SK-N-SH treated with all-trans-retinoic acid at 6 μM for 48 hours (cell line): Measurements from ENCODE around the gene STPG3.
A peak's percentile ranks its signal among the peaks of the same experiment; 100 is the strongest.

Source experiments
- ATAC-seq: fragments of 200-7000 bp; cut with Tn5 transposase; 3 replicates; pipeline ENCODE4 v1.9.1; 2020; ENCODE audit warnings: mild to moderate bottlenecking, moderate library complexity
- ARNTL ChIP-seq: fragments of 450-650 bp; formaldehyde crosslinking; IDR thresholded peaks from 2 replicates; pipeline ENCODE4 v1.5.0; 2020; ENCODE audit warnings: low read depth, mild to moderate bottlenecking, moderate library complexity, borderline replicate concordance
- BACH2 ChIP-seq: fragments of 250-450 bp; sonication (Bioruptor Pico); IDR thresholded peaks from 2 replicates; pipeline ENCODE4 v1.9.0; 2021; ENCODE audit warnings: mild to moderate bottlenecking, borderline replicate concordance
- CSDC2 ChIP-seq: fragments of 250-450 bp; sonication (Bioruptor Pico); IDR thresholded peaks from 2 replicates; pipeline ENCODE4 v1.5.0; 2020; ENCODE audit warnings: mild to moderate bottlenecking, moderate library complexity
- ESRRG ChIP-seq: fragments of 250-450 bp; sonication (Bioruptor Pico); IDR thresholded peaks from 2 replicates; pipeline ENCODE4 v1.6.1; 2021; ENCODE audit warnings: mild to moderate bottlenecking
- GLIS3 ChIP-seq: fragments of 250-450 bp; sonication (Bioruptor Pico); IDR thresholded peaks from 2 replicates; pipeline ENCODE4 v1.5.0; 2020; ENCODE audit warnings: mild to moderate bottlenecking, moderate library complexity
- ISL1 ChIP-seq: fragments of 250-450 bp; sonication (Bioruptor Pico); IDR thresholded peaks from 2 replicates; pipeline ENCODE4 v2.1.2; 2022; ENCODE audit warnings: mild to moderate bottlenecking, moderate library complexity
- OSR1 ChIP-seq: fragments of 250-450 bp; sonication (Bioruptor Pico); IDR thresholded peaks from 2 replicates; pipeline ENCODE4 v1.8.0; 2022; ENCODE audit warnings: moderate library complexity, mild to moderate bottlenecking, inconsistent platforms
- PPARA ChIP-seq: fragments of 250-450 bp; sonication (Bioruptor Pico); IDR thresholded peaks from 2 replicates; pipeline ENCODE4 v1.5.0; 2020; ENCODE audit warnings: mild to moderate bottlenecking, borderline replicate concordance
- RARB ChIP-seq: fragments of 250-450 bp; sonication (Bioruptor Pico); IDR thresholded peaks from 2 replicates; pipeline ENCODE4 v1.8.0; 2021; ENCODE audit warnings: mild to moderate bottlenecking, moderate library complexity
- TCF4 ChIP-seq: fragments of 250-450 bp; sonication (Bioruptor Pico); IDR thresholded peaks from 2 replicates; pipeline ENCODE4 v1.8.0; 2021; ENCODE audit warnings: mild to moderate bottlenecking, moderate library complexity, borderline replicate concordance
- TOX ChIP-seq: fragments of 250-450 bp; sonication (Bioruptor Pico); IDR thresholded peaks from 2 replicates; pipeline ENCODE4 v1.8.0; 2021; ENCODE audit warnings: mild to moderate bottlenecking, moderate library complexity, borderline replicate concordance
- ZC3H10 ChIP-seq: fragments of 250-450 bp; sonication (Bioruptor Pico); IDR thresholded peaks from 2 replicates; pipeline ENCODE4 v1.5.1; 2021; ENCODE audit warnings: mild to moderate bottlenecking, moderate library complexity
- ZFP3 ChIP-seq: fragments of 250-450 bp; sonication (Bioruptor Pico); IDR thresholded peaks from 2 replicates; pipeline ENCODE4 v1.5.0; 2020; ENCODE audit warnings: mild to moderate bottlenecking, moderate library complexity
- ZFP30 ChIP-seq: fragments of 450-650 bp; formaldehyde crosslinking; IDR thresholded peaks from 2 replicates; pipeline ENCODE4 v1.5.0; 2022; ENCODE audit warnings: mild to moderate bottlenecking, moderate library complexity
- ZNF565 ChIP-seq: fragments of 450-650 bp; formaldehyde crosslinking; conservative IDR thresholded peaks from 2 replicates; pipeline ENCODE4 v1.5.0; 2020; ENCODE audit warnings: low read depth, mild to moderate bottlenecking, moderate library complexity
- ZNF70 ChIP-seq: fragments of 450-650 bp; formaldehyde crosslinking; IDR thresholded peaks from 2 replicates; pipeline ENCODE4 v1.5.0; 2020; ENCODE audit warnings: mild to moderate bottlenecking, moderate library complexity
- ZNF8 ChIP-seq: fragments of 450-650 bp; formaldehyde crosslinking; IDR thresholded peaks from 2 replicates; pipeline ENCODE4 v1.5.0; 2020; ENCODE audit warnings: mild to moderate bottlenecking, moderate library complexity
- TF ChIP-seq, protein P1 (sequence below): fragments of 250-450 bp; sonication (Bioruptor Pico); IDR thresholded peaks from 2 replicates; pipeline ENCODE4 v1.8.0; 2021; ENCODE audit warnings: low read depth, mild to moderate bottlenecking, moderate library complexity, borderline replicate concordance
- TF ChIP-seq, protein P2 (sequence below): fragments of 250-450 bp; sonication (Bioruptor Pico); IDR thresholded peaks from 2 replicates; pipeline ENCODE4 v1.5.1; 2021; ENCODE audit warnings: mild to moderate bottlenecking, moderate library complexity
- TF ChIP-seq, protein P3 (sequence below): fragments of 250-450 bp; sonication (Bioruptor Pico); IDR thresholded peaks from 2 replicates; pipeline ENCODE4 v1.5.1; 2020; ENCODE audit warnings: low read depth, mild to moderate bottlenecking, moderate library complexity
- TF ChIP-seq, protein P4 (sequence below): fragments of 250-450 bp; sonication (Bioruptor Pico); IDR thresholded peaks from 2 replicates; pipeline ENCODE4 v1.5.0; 2020; ENCODE audit warnings: mild to moderate bottlenecking, moderate library complexity

The STPG3 gene

DNA sequence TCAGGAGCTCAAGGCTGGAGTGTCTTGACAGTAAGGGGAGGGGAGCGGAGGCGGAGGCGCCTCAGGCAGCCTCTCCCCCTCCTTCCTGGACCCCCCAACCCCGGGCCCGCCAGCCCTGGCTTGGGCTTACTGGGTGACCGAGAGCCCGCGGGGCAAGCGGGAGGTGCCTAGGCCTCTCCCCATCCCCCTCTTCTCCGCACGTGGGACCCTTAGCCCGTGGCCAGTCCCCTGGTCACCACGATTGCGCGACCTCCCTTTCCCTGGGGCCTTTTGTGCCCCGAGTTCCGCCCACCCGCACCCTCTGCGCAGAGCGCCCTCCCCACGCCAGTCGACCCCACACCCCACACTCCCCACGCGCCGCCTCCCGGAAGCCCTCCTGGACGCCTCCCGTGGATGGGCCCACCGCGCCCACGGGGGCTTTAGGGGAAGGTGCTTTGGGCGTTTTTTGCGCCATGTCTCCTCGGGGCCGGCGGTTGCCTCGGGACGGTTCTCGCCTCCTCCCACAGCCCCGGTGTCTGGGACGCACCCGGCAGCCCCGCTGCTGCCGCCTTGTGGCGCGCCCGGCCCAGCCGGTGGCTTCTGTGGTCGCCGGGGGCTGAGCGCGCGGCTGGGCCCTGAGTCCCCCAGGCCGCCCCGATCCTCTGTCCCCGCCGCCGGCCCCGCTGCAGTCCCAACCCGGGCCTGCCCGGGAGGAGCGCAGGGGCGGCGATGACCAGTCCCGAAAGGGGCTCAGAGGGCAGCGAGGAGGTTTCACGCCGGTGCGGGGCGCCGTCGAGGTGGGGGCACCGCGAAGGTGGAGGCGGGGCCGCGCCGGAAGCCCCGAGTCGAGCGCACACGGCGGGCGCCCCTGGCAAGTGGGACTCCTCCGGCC lies 29.6 kb downstream of the STPG3 start:
- TF ChIP-seq, protein P1, sequence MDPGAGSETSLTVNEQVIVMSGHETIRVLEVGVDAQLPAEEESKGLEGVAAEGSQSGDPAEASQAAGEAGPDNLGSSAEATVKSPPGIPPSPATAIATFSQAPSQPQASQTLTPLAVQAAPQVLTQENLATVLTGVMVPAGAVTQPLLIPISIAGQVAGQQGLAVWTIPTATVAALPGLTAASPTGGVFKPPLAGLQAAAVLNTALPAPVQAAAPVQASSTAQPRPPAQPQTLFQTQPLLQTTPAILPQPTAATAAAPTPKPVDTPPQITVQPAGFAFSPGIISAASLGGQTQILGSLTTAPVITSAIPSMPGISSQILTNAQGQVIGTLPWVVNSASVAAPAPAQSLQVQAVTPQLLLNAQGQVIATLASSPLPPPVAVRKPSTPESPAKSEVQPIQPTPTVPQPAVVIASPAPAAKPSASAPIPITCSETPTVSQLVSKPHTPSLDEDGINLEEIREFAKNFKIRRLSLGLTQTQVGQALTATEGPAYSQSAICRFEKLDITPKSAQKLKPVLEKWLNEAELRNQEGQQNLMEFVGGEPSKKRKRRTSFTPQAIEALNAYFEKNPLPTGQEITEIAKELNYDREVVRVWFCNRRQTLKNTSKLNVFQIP (CRISPR knock-in tag) = no peak
- TF ChIP-seq BACH2 (no peak), CSDC2 (CRISPR knock-in tag) (no peak), ZFP30 (CRISPR knock-in tag) (no peak), ZFP3 (CRISPR knock-in tag) (no peak), ARNTL (CRISPR knock-in tag) (no peak), TCF4 (no peak), ZNF70 (CRISPR knock-in tag) (no peak), ZNF565 (CRISPR knock-in tag) (no peak), ZC3H10 (CRISPR knock-in tag) (no peak), PPARA (CRISPR knock-in tag) (no peak), ZNF8 (CRISPR knock-in tag) (no peak), TOX (no peak), GLIS3 (CRISPR knock-in tag) (no peak), ISL1 (CRISPR knock-in tag) (no peak), ESRRG (CRISPR knock-in tag) (no peak)
- TF ChIP-seq, protein P2, sequence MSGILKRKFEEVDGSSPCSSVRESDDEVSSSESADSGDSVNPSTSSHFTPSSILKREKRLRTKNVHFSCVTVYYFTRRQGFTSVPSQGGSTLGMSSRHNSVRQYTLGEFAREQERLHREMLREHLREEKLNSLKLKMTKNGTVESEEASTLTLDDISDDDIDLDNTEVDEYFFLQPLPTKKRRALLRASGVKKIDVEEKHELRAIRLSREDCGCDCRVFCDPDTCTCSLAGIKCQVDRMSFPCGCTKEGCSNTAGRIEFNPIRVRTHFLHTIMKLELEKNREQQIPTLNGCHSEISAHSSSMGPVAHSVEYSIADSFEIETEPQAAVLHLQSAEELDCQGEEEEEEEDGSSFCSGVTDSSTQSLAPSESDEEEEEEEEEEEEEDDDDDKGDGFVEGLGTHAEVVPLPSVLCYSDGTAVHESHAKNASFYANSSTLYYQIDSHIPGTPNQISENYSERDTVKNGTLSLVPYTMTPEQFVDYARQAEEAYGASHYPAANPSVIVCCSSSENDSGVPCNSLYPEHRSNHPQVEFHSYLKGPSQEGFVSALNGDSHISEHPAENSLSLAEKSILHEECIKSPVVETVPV = no peak
- TF ChIP-seq, protein P3, sequence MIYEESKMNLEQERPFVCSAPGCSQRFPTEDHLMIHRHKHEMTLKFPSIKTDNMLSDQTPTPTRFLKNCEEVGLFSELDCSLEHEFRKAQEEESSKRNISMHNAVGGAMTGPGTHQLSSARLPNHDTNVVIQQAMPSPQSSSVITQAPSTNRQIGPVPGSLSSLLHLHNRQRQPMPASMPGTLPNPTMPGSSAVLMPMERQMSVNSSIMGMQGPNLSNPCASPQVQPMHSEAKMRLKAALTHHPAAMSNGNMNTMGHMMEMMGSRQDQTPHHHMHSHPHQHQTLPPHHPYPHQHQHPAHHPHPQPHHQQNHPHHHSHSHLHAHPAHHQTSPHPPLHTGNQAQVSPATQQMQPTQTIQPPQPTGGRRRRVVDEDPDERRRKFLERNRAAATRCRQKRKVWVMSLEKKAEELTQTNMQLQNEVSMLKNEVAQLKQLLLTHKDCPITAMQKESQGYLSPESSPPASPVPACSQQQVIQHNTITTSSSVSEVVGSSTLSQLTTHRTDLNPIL (CRISPR knock-in tag) = no peak
- TF ChIP-seq, protein P4, sequence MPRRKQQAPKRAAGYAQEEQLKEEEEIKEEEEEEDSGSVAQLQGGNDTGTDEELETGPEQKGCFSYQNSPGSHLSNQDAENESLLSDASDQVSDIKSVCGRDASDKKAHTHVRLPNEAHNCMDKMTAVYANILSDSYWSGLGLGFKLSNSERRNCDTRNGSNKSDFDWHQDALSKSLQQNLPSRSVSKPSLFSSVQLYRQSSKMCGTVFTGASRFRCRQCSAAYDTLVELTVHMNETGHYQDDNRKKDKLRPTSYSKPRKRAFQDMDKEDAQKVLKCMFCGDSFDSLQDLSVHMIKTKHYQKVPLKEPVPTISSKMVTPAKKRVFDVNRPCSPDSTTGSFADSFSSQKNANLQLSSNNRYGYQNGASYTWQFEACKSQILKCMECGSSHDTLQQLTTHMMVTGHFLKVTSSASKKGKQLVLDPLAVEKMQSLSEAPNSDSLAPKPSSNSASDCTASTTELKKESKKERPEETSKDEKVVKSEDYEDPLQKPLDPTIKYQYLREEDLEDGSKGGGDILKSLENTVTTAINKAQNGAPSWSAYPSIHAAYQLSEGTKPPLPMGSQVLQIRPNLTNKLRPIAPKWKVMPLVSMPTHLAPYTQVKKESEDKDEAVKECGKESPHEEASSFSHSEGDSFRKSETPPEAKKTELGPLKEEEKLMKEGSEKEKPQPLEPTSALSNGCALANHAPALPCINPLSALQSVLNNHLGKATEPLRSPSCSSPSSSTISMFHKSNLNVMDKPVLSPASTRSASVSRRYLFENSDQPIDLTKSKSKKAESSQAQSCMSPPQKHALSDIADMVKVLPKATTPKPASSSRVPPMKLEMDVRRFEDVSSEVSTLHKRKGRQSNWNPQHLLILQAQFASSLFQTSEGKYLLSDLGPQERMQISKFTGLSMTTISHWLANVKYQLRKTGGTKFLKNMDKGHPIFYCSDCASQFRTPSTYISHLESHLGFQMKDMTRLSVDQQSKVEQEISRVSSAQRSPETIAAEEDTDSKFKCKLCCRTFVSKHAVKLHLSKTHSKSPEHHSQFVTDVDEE = no peak
- TF ChIP-seq, all 23 proteins: peak for 0
- ATAC-seq = peak; percentile 77

DNA sequence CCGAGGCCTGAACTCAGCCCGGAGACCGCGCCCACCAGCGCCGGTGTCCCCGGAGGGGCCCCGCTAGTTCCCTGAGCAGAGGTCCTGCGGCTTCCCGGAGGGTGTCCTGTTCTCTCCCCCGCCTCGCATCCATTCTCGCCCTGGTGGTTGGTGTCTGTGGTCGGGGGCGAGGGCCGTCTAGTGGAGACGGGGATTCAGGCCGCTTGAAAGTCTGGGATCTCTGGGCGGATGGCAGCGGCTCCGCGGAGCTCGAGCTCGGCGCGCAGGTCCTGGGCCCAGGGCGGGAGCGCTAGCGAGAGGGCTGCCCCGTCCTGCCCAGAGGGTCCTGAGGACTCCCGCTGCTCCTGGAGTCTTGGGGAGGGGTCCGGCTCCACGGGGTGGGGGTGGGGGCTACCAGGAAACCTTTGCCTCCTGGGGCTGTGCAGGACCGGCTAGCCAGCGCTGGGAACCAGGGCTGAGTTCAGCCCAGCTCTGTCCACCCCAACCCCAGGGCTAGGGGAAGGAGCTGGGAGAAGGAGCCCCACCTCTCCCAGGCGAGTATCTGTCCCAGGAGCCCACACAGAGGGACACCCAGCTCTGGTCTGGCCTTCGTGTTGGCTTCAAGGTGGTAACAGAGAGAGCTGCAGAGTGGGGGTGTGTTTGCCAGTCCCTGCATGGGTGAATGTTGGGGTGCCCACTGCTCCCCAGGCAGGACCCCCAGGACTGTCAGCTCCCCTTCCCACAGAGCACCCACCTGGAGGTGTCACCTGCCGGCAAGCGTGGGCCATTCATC lies 30.4 kb downstream of the STPG3 start:
- TF ChIP-seq TCF4 (no peak), ZFP30 (CRISPR knock-in tag) (no peak), ISL1 (CRISPR knock-in tag) (no peak), BACH2 (no peak), RARB (CRISPR knock-in tag) (no peak), ESRRG (CRISPR knock-in tag) (no peak), PPARA (CRISPR knock-in tag) (no peak), ARNTL (CRISPR knock-in tag) (no peak), ZNF8 (CRISPR knock-in tag) (no peak), CSDC2 (CRISPR knock-in tag) (no peak), ZNF70 (CRISPR knock-in tag) (no peak), TOX (no peak), GLIS3 (CRISPR knock-in tag) (no peak), ZFP3 (CRISPR knock-in tag) (no peak), OSR1 (no peak)
- TF ChIP-seq, protein P3 (CRISPR knock-in tag) = no peak
- TF ChIP-seq, protein P1 (CRISPR knock-in tag) = no peak
- TF ChIP-seq, protein P4 = no peak
- peak; percentile 7 for ATAC-seq
